IMR-90 (cell line): ENCODE data around the gene TEDC1. TPM values are rescaled to one million over a fixed set of nuclear protein-coding genes. Genes with fewer than 3 reads are reported as not detected.
A peak's percentile ranks its signal among the peaks of the same experiment; 100 is the strongest.

Source experiments
- ATAC-seq: fragments of 200-7000 bp; cut with Tn5 transposase; 2 replicates; pipeline ENCODE4 v1.9.1; 2020; ENCODE audit warnings: low read depth, mild to moderate bottlenecking, moderate library complexity
- BruUV-seq: library from RNA; stranded (reverse); fragments of 400-500 nt; replicated peaks from 2 replicates; lab custom pipeline; 2021; lab: Mats Ljungman, UMichigan
- CTCF ChIA-PET: fragments of 300-600 bp; formaldehyde crosslinking; extraction: SDS; loops from one replicate; lab custom pipeline; 2021; ENCODE audit warnings: antibody characterized with exemption; lab: Yijun Ruan, JAX
- POLR2A ChIA-PET: fragments of 300-600 bp; sonication (Branson Sonifier 250); formaldehyde crosslinking; loops from one replicate; lab custom pipeline; 2022; ENCODE audit warnings: antibody characterized with exemption; ENCODE audit not compliant: unreplicated experiment; lab: Charles Lee
- DNase-seq: peaks from one replicate; pipeline ENCODE4 v3.0.0; 2013
- H2AFZ ChIP-seq: replicated peaks from 2 replicates; pipeline ENCODE3; 2013; ENCODE audit warnings: low read length, mild to moderate bottlenecking; ENCODE audit not compliant: poor library complexity
- H2AK5ac ChIP-seq: 2 replicates; pipeline ENCODE4 v1.6.1; 2013; ENCODE audit warnings: low read depth, low read length, inconsistent platforms
- H2AK9ac ChIP-seq: replicated peaks from 2 replicates; pipeline ENCODE3; 2013; ENCODE audit warnings: mild to moderate bottlenecking, low read depth, low read length, moderate library complexity; ENCODE audit not compliant: poor library complexity
- H2BK120ac ChIP-seq: 2 replicates; pipeline ENCODE4 v1.6.1; 2013; ENCODE audit warnings: low read depth, low read length, inconsistent platforms
- H2BK15ac ChIP-seq: 3 replicates; pipeline ENCODE4 v1.6.1; 2013; ENCODE audit warnings: low read depth, low read length, inconsistent platforms
- H2BK20ac ChIP-seq: 2 replicates; pipeline ENCODE4 v1.6.1; 2013; ENCODE audit warnings: low read depth, mild to moderate bottlenecking, inconsistent platforms, low read length, moderate library complexity
- H2BK5ac ChIP-seq: 2 replicates; pipeline ENCODE4 v1.6.1; 2013; ENCODE audit warnings: mild to moderate bottlenecking, low read depth, low read length, inconsistent platforms; ENCODE audit not compliant: poor library complexity, severe bottlenecking
- H3K14ac ChIP-seq: replicated peaks from 2 replicates; pipeline ENCODE4 v1.6.1; 2013; ENCODE audit warnings: low read depth, low read length, inconsistent platforms
- H3K18ac ChIP-seq: 2 replicates; pipeline ENCODE4 v1.6.1; 2013; ENCODE audit warnings: low read depth, low read length, control low read depth
- H3K23ac ChIP-seq: 2 replicates; pipeline ENCODE4 v1.6.1; 2013; ENCODE audit warnings: low read depth, low read length, inconsistent platforms
- H3K27ac ChIP-seq: 2 replicates; pipeline ENCODE4 v1.5.1; 2013; ENCODE audit warnings: mild to moderate bottlenecking, control low read depth, low read length; ENCODE audit not compliant: insufficient read depth
- H3K27me3 ChIP-seq: 2 replicates; pipeline ENCODE4 v1.6.1; 2013; ENCODE audit warnings: low read length; ENCODE audit not compliant: control insufficient read depth, insufficient read depth
- H3K36me3 ChIP-seq: 2 replicates; pipeline ENCODE4 v1.6.1; 2013; ENCODE audit warnings: low read length, mixed read lengths; ENCODE audit not compliant: control insufficient read depth, insufficient read depth
- H3K4ac ChIP-seq: 2 replicates; pipeline ENCODE4 v1.6.1; 2013; ENCODE audit warnings: low read depth, low read length, inconsistent platforms
- H3K4me1 ChIP-seq: 2 replicates; pipeline ENCODE4 v1.6.1; 2013; ENCODE audit warnings: low read length, mixed read lengths; ENCODE audit not compliant: control insufficient read depth, insufficient read depth
- H3K4me2 ChIP-seq: 2 replicates; pipeline ENCODE4 v1.6.1; 2013; ENCODE audit warnings: low read depth, mild to moderate bottlenecking, control low read depth, low read length, moderate library complexity
- H3K4me3 ChIP-seq: 2 replicates; pipeline ENCODE4 v1.5.1; 2013; ENCODE audit warnings: low read depth, mild to moderate bottlenecking, control low read depth, low read length, moderate library complexity; ENCODE audit not compliant: insufficient read depth
- H3K56ac ChIP-seq: 2 replicates; pipeline ENCODE4 v1.6.1; 2013; ENCODE audit warnings: low read length, inconsistent platforms; ENCODE audit not compliant: insufficient read depth; ENCODE audit errors: extremely low read depth
- H3K79me1 ChIP-seq, 2 experiments: 2 replicates each; pipeline ENCODE4 v1.6.1; 2013; ENCODE audit warnings: low read length in 2 of 2, inconsistent platforms in 1 of 2, low read depth in 1 of 2
- H3K9ac ChIP-seq: 2 replicates; pipeline ENCODE4 v1.6.1; 2013; ENCODE audit warnings: low read depth, low read length, control low read depth
- H3K9me1 ChIP-seq: 2 replicates; pipeline ENCODE4 v1.6.1; 2013; ENCODE audit warnings: low read length, inconsistent platforms; ENCODE audit not compliant: insufficient read depth
- H3K9me3 ChIP-seq: 2 replicates; pipeline ENCODE4 v1.6.1; 2013; ENCODE audit warnings: low read length; ENCODE audit not compliant: control insufficient read depth, insufficient read depth
- H4K20me1 ChIP-seq: 2 replicates; pipeline ENCODE4 v1.6.1; 2013; ENCODE audit warnings: low read length, inconsistent platforms; ENCODE audit not compliant: insufficient read depth
- H4K5ac ChIP-seq: 2 replicates; pipeline ENCODE4 v1.6.1; 2013; ENCODE audit warnings: mild to moderate bottlenecking, low read depth, low read length, control low read depth
- H4K8ac ChIP-seq, 2 experiments: 2 replicates each; pipeline ENCODE4 v1.6.1; 2013; ENCODE audit warnings: low read depth in 2 of 2, low read length in 2 of 2, control low read depth in 1 of 2, inconsistent platforms in 1 of 2
- H4K91ac ChIP-seq: 2 replicates; pipeline ENCODE4 v1.6.1; 2013; ENCODE audit warnings: low read depth, low read length, inconsistent platforms; ENCODE audit not compliant: insufficient read depth
- BHLHE40 ChIP-seq: fragments of 150-350 bp; IDR thresholded peaks from 2 replicates; pipeline ENCODE4 v1.6.1; 2016; ENCODE audit warnings: mild to moderate bottlenecking, low read depth, low read length
- CEBPB ChIP-seq: IDR thresholded peaks from 2 replicates; pipeline ENCODE4 v1.6.1; 2012; ENCODE audit warnings: low read depth, low read length, improper control_type of control experiment
- CHD1 ChIP-seq: IDR thresholded peaks from 2 replicates; pipeline ENCODE4 v1.6.1; 2012; ENCODE audit warnings: low read depth, low read length, improper control_type of control experiment
- CTCF ChIP-seq: conservative IDR thresholded peaks from 2 replicates; pipeline ENCODE4 v1.5.1; 2012; ENCODE audit warnings: mild to moderate bottlenecking, low read depth, low read length, improper control_type of control experiment
- FOS ChIP-seq: fragments of 150-350 bp; IDR thresholded peaks from 2 replicates; pipeline ENCODE4 v1.6.1; 2016; ENCODE audit warnings: low read depth, low read length
- MAFK ChIP-seq: IDR thresholded peaks from 2 replicates; pipeline ENCODE4 v1.6.1; 2012; ENCODE audit warnings: low read depth, low read length, improper control_type of control experiment
- MAZ ChIP-seq: IDR thresholded peaks from 2 replicates; pipeline ENCODE4 v1.6.1; 2012; ENCODE audit warnings: low read depth, mild to moderate bottlenecking, low read length, improper control_type of control experiment, moderate library complexity, borderline replicate concordance
- MXI1 ChIP-seq: IDR thresholded peaks from 2 replicates; pipeline ENCODE4 v1.6.1; 2012; ENCODE audit warnings: low read depth, mild to moderate bottlenecking, low read length, moderate library complexity, borderline replicate concordance
- NFE2L2 ChIP-seq: fragments of 150-350 bp; IDR thresholded peaks from 2 replicates; pipeline ENCODE4 v1.6.1; 2016; ENCODE audit warnings: low read depth, mild to moderate bottlenecking, low read length
- POLR2A ChIP-seq: IDR thresholded peaks from 2 replicates; pipeline ENCODE4 v1.6.1; 2012; ENCODE audit warnings: mild to moderate bottlenecking, low read depth, low read length
- RCOR1 ChIP-seq: IDR thresholded peaks from 2 replicates; pipeline ENCODE4 v1.6.1; 2012; ENCODE audit warnings: mild to moderate bottlenecking, low read length, improper control_type of control experiment; ENCODE audit not compliant: insufficient replicate concordance
- RFX5 ChIP-seq: IDR thresholded peaks from 2 replicates; pipeline ENCODE4 v1.8.0; 2012; ENCODE audit warnings: low read depth, mild to moderate bottlenecking, low read length, moderate library complexity
- SMC3 ChIP-seq: fragments of 150-350 bp; IDR thresholded peaks from 2 replicates; pipeline ENCODE4 v1.6.1; 2016; ENCODE audit warnings: low read depth, mild to moderate bottlenecking, antibody characterized with exemption, low read length, moderate library complexity
- WGBS, 2 experiments: methylation state at CpG; one replicate each; pipeline versions ENCODE4 v1.1.5 to v1.1.7; 2013; ENCODE audit warnings: missing lambda C conversion rate in 2 of 2; ENCODE audit not compliant: insufficient read length in 1 of 2; ENCODE audit errors: extremely low coverage in 2 of 2; 5-methylcytosine and 5-hydroxymethylcytosine counted together
- dilution Hi-C: fragments of 300-500 bp; cut with HindIII; formaldehyde crosslinking; loops from one replicate; pipeline ENCODE4 v1.14.3; 2018; ENCODE audit warnings: low sequenced_read_pairs; ENCODE audit not compliant: unreplicated experiment
- in situ Hi-C: fragments of 300-500 bp; cut with MboI; formaldehyde crosslinking; loops from 3 replicates; pipeline ENCODE4 v1.14.3; 2019; ENCODE audit warnings: low sequenced_read_pairs, inconsistent platforms, mixed read lengths
- intact Hi-C: fragments of 100-400 bp; cut with micrococcal nuclease; formaldehyde crosslinking; loops from 2 replicates; pipeline ENCODE4 v1.10.0; 2022
- polyA plus RNA-seq, 3 experiments: library from polyadenylated mRNA; depleted of rRNA; stranded (reverse); fragments of >200 nt; gene quantifications; 2 replicates each; pipeline ENCODE4 v1.2.3, GENCODE V29; 2012; ENCODE audit warnings: low replicate concordance in 1 of 3
- total RNA-seq: library from RNA; depleted of rRNA; stranded (reverse); fragments of >200 nt; gene quantifications from 2 replicates; pipeline ENCODE4 v1.2.3, GENCODE V29; 2012
- TF ChIP-seq, protein P1 (sequence below): fragments of 150-350 bp; IDR thresholded peaks from 2 replicates; pipeline ENCODE4 v1.6.1; 2017; ENCODE audit warnings: mild to moderate bottlenecking, antibody characterized with exemption, low read length, low read depth
- TF ChIP-seq, protein P2 (sequence below): fragments of 150-350 bp; IDR thresholded peaks from 2 replicates; pipeline ENCODE4 v1.6.1; 2016; ENCODE audit warnings: low read depth, mild to moderate bottlenecking, low read length, moderate library complexity, borderline replicate concordance

The TEDC1 gene
- total and polyA plus RNA-seq, 2 of the 4 experiments (the other 2 are of a cell fraction), result 5.7 to 6.4 TPM

DNA sequence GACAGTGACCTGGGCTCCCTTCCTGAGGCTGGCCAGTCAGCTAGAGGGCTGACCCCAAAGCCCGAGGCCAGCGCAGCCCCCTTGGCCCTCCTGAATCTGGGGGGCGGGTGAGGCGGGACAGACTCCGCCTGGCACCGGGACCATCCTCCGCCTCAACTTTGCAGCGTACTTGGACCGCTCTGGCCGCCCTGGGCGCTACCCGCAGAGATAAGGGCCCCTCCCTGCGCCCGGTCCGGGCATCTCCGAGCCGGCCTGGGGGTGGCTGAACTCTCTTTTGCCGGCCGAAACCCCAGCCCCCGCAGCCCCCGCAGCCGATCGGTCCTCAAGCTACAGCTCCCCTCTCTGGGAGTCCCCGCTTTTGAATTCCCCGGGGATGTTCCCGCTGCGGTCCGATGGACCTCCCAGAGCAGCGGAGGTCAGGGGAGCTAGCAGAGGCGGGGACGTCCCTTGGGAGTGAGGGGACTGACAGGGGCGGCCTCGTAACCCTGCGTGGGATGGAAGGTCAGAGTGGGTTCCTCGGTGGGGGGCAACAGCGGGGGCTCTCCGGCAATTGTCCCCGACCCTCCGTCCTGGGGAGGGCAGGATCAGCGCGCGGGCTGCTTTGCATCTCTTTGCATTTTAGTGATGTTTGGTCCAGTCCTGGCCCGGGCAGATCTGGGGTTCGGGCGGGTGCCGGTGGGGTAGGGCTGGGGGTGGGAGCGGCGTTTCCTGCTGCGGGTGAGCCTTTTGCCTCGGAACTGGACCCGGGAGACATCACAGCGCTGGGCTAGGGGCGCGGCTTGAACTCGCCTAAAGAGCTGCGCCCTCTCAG lies 4.7 kb upstream of the TEDC1 start, which contains the start of gene CRIP1:
CRIP1 (plus strand) TSS at position 724 of the 811 bp plus-strand sequence. CDS start 374 bp downstream, outside the sequence.
- dilution Hi-C loops (no loop called here), intact Hi-C loops (no loop called here), in situ Hi-C loops (no loop called here)
- H2AK9ac ChIP-seq, result no peak within 1 kb of the TSS
- H3K27me3 ChIP-seq, result peaks cover 25% of the 10 kb centered on the region; the same call in 1 of the 2 replicates
- no peak within 1 kb of the TSS for H3K4me2 ChIP-seq
- ChIA-PET POLR2A (no interaction called here), CTCF (interaction anchor here (1.0 kb wide), 1 partner anchor 17 kb away, joined by 3 read pairs; no protein-coding TSS in a partner anchor)
- peaks cover 9% of the 10 kb centered on the region for H3K4me1 ChIP-seq
- H3K9me3 ChIP-seq, result no peaks in the 10 kb centered on the region
- H3K14ac ChIP-seq, result no peak within 1 kb of the TSS
- no peak for ATAC-seq
- no peak within 1 kb of the TSS for H2BK5ac ChIP-seq
- no peak within 1 kb of the TSS for H3K4me3 ChIP-seq
- no peaks in the 10 kb centered on the region for H3K36me3 ChIP-seq
- H2BK120ac ChIP-seq, result no peak within 1 kb of the TSS
- no TSS peak for BruUV-seq
- no peaks in the 10 kb centered on the region; the same call in 1 of the 2 replicates for H4K20me1 ChIP-seq
- no peak within 1 kb of the TSS for H2AK5ac ChIP-seq
- no peak within 1 kb of the TSS for H4K8ac ChIP-seq
- H4K91ac ChIP-seq, result no peak within 1 kb of the TSS
- H3K4ac ChIP-seq, result no peak within 1 kb of the TSS
- H2BK20ac ChIP-seq, result no peak within 1 kb of the TSS
- 17% methylated on average over 15 of the region's 56 CpGs; no CpG with 5 or more reads in 1 of the 2 experiments for WGBS, 2 experiments
- no peak within 1 kb of the TSS for H3K18ac ChIP-seq
- H3K79me1 ChIP-seq, result no peaks in the 10 kb centered on the region; a peak in 1 of 4 replicates
- H4K5ac ChIP-seq, result no peak within 1 kb of the TSS
- no peak within 1 kb of the TSS for H3K56ac ChIP-seq
- no peak within 1 kb of the TSS for H3K27ac ChIP-seq
- H2AFZ ChIP-seq, result peak within 1 kb of the TSS; percentile 58
- no peak within 1 kb of the TSS for H2BK15ac ChIP-seq
- no peak within 1 kb of the TSS for H3K23ac ChIP-seq
- DNase-seq, result no peak
- H3K9me1 ChIP-seq, result peaks cover under 1% of the 10 kb centered on the region
- H3K9ac ChIP-seq, result no peak within 1 kb of the TSS
- no peak for TF ChIP-seq POLR2A
- TF ChIP-seq MAFK, result no peak
- no peak for TF ChIP-seq FOS
- no peak for TF ChIP-seq SMC3
- no peak for TF ChIP-seq CTCF
- TF ChIP-seq BHLHE40, result no peak
- no peak for TF ChIP-seq MAZ
- TF ChIP-seq, protein P1, sequence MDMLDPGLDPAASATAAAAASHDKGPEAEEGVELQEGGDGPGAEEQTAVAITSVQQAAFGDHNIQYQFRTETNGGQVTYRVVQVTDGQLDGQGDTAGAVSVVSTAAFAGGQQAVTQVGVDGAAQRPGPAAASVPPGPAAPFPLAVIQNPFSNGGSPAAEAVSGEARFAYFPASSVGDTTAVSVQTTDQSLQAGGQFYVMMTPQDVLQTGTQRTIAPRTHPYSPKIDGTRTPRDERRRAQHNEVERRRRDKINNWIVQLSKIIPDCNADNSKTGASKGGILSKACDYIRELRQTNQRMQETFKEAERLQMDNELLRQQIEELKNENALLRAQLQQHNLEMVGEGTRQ, result no peak
- TF ChIP-seq CHD1, result no peak
- TF ChIP-seq, protein P2, sequence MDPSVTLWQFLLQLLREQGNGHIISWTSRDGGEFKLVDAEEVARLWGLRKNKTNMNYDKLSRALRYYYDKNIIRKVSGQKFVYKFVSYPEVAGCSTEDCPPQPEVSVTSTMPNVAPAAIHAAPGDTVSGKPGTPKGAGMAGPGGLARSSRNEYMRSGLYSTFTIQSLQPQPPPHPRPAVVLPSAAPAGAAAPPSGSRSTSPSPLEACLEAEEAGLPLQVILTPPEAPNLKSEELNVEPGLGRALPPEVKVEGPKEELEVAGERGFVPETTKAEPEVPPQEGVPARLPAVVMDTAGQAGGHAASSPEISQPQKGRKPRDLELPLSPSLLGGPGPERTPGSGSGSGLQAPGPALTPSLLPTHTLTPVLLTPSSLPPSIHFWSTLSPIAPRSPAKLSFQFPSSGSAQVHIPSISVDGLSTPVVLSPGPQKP, result no peak
- TF ChIP-seq MXI1, result no peak
- TF ChIP-seq CEBPB, result no peak
- TF ChIP-seq RCOR1, result no peak
- no peak for TF ChIP-seq RFX5
- no peak for TF ChIP-seq NFE2L2
